HepG2 (cell line): Measurements from ENCODE around the gene IP6K3. TPM values are rescaled to one million over a fixed set of nuclear protein-coding genes. Genes with fewer than 3 reads are reported as not detected.

ENCODE experiments used
- ATAC-seq: fragments of 200-7000 bp; cut with Tn5 transposase; 3 replicates; pipeline ENCODE4 v1.9.1; 2020; ENCODE audit warnings: mild to moderate bottlenecking, moderate library complexity
- BruUV-seq: library from RNA; stranded (reverse); fragments of 400-500 nt; replicated peaks from 2 replicates; lab custom pipeline; 2021; lab: Mats Ljungman, UMichigan
- CTCF ChIA-PET: fragments of 300-600 bp; formaldehyde crosslinking; extraction: SDS; loops from one replicate; lab custom pipeline; 2021; ENCODE audit warnings: low total read pairs, inconsistent platforms, low intra/inter-chr PET ratio; lab: Yijun Ruan, JAX
- POLR2A ChIA-PET: fragments of 350-600 bp; sonication (Branson Sonifier 250); formaldehyde crosslinking; loops from one replicate; lab custom pipeline; 2020; ENCODE audit warnings: antibody characterized with exemption, inconsistent platforms; lab: Yijun Ruan, JAX
- DNase-seq: peaks from one replicate; pipeline ENCODE4 v3.0.0-alpha.2; 2015; ENCODE audit warnings: low spot score
- FAIRE-seq: peaks from 3 replicates; lab custom pipeline; 2011; peaks lifted over from hg19 to GRCh38; lab: Jason Lieb, UNC
- H2AFZ ChIP-seq: one replicate; pipeline ENCODE4 v1.6.1; 2011; ENCODE audit warnings: low read length, inconsistent platforms
- H3K27ac ChIP-seq: fragments of 300-600 bp; 3 replicates; pipeline ENCODE4 v1.8.0; 2011; ENCODE audit warnings: mixed run types, mild to moderate bottlenecking, mixed read lengths, low read length, inconsistent platforms; ENCODE audit not compliant: insufficient read depth; ENCODE audit errors: extremely low read length
- H3K27me3 ChIP-seq, 2 experiments: fragments of 200-600 bp in 1 of 2; 2 replicates in 1 of 2; 3 replicates in 1 of 2; pipeline versions ENCODE4 v1.6.0 to v1.8.0; 2011; ENCODE audit warnings: low read length in 2 of 2, mild to moderate bottlenecking in 2 of 2, moderate library complexity in 2 of 2, inconsistent platforms in 1 of 2; ENCODE audit not compliant: insufficient read depth in 2 of 2, control insufficient read depth in 1 of 2
- H3K36me3 ChIP-seq, 2 experiments: fragments of 200-600 bp in 1 of 2; replicated peaks in 1 of 2; 2 replicates in 1 of 2; 3 replicates in 1 of 2; pipeline versions ENCODE4 v1.5.1 to v1.8.0; 2011; ENCODE audit warnings: low read length in 2 of 2, inconsistent platforms in 1 of 2; ENCODE audit not compliant: insufficient read depth in 2 of 2, control insufficient read depth in 1 of 2
- H3K4me1 ChIP-seq: 2 replicates; pipeline ENCODE4 v1.5.1; 2012; ENCODE audit warnings: low read length, inconsistent platforms; ENCODE audit not compliant: insufficient read depth
- H3K4me2 ChIP-seq: 2 replicates; pipeline ENCODE4 v1.6.0; 2011; ENCODE audit warnings: low read depth, low read length, inconsistent platforms
- H3K4me3 ChIP-seq, 3 experiments: fragments of 200-600 bp in 1 of 3; sonication (generic), shearing (Covaris generic) in 1 of 3; replicated peaks in 1 of 3; 2 replicates each; pipeline ENCODE4 v1.5.1; 2011 to 2016; ENCODE audit warnings: low read length in 3 of 3, inconsistent platforms in 2 of 3, low read depth in 2 of 3, mild to moderate bottlenecking in 2 of 3, control low read depth in 1 of 3, mixed read lengths in 1 of 3; ENCODE audit not compliant: insufficient read depth in 1 of 3
- H3K79me2 ChIP-seq: one replicate; pipeline ENCODE4 v1.6.1; 2011; ENCODE audit warnings: low read length, inconsistent platforms; ENCODE audit not compliant: insufficient read depth
- H3K9ac ChIP-seq: 2 replicates; pipeline ENCODE4 v1.6.0; 2011; ENCODE audit warnings: mild to moderate bottlenecking, low read depth, low read length, inconsistent platforms; ENCODE audit not compliant: insufficient read depth
- H3K9me3 ChIP-seq: 2 replicates; pipeline ENCODE4 v1.5.1; 2012; ENCODE audit warnings: mild to moderate bottlenecking, low read length
- H4K20me1 ChIP-seq: 2 replicates; pipeline ENCODE4 v1.6.0; 2011; ENCODE audit warnings: inconsistent platforms, mild to moderate bottlenecking, low read length, moderate library complexity; ENCODE audit not compliant: insufficient read depth
- GABPA ChIP-seq, 2 experiments: IDR thresholded peaks; 2 replicates each; pipeline ENCODE4 v1.6.1; 2011 to 2016; ENCODE audit warnings: low read depth in 2 of 2, low read length in 1 of 2, missing biosample characterization in 1 of 2, missing genetic modification characterization in 1 of 2
- HDAC6 ChIP-seq: fragments of 200-600 bp; sonication (generic); IDR thresholded peaks from 2 replicates; pipeline ENCODE4 v1.7.0; 2017; ENCODE audit warnings: mild to moderate bottlenecking, antibody characterized with exemption, low read length, low read depth
- MYNN ChIP-seq: sonication (generic); formaldehyde crosslinking; IDR thresholded peaks from 2 replicates; pipeline ENCODE4 v1.4.0; 2020; ENCODE audit warnings: mild to moderate bottlenecking, low read depth, missing genetic modification reagents
- RERE ChIP-seq: IDR thresholded peaks from 2 replicates; pipeline ENCODE4 v1.6.1; 2016; ENCODE audit warnings: low read depth, missing genetic modification reagents, missing compliant biosample characterization
- RXRA ChIP-seq: sonication (generic); formaldehyde crosslinking; IDR thresholded peaks from 2 replicates; pipeline ENCODE4 v1.5.1; 2020; ENCODE audit warnings: missing genetic modification reagents
- SNAPC2 ChIP-seq: sonication (generic); formaldehyde crosslinking; IDR thresholded peaks from 2 replicates; pipeline ENCODE4 v1.8.1; 2022; ENCODE audit warnings: mild to moderate bottlenecking, missing genetic modification reagents
- TGIF2 ChIP-seq: IDR thresholded peaks from 2 replicates; pipeline ENCODE4 v1.6.1; 2016; ENCODE audit warnings: control low read depth, missing compliant biosample characterization
- ZFP36L1 ChIP-seq: sonication (generic); formaldehyde crosslinking; IDR thresholded peaks from 2 replicates; pipeline ENCODE4 v1.8.0; 2022; ENCODE audit warnings: mild to moderate bottlenecking, missing genetic modification reagents, moderate library complexity
- ZNF138 ChIP-seq: sonication (generic); formaldehyde crosslinking; IDR thresholded peaks from 2 replicates; pipeline ENCODE4 v1.5.0; 2020; ENCODE audit warnings: mild to moderate bottlenecking, low read depth, missing genetic modification reagents
- ZNF644 ChIP-seq: IDR thresholded peaks from 2 replicates; pipeline ENCODE4 v1.6.1; 2016; ENCODE audit warnings: low read depth
- ZNF766 ChIP-seq: sonication (generic); formaldehyde crosslinking; IDR thresholded peaks from 2 replicates; pipeline ENCODE4 v1.5.0; 2020; ENCODE audit warnings: missing genetic modification reagents, borderline replicate concordance
- ZNF891 ChIP-seq: sonication (generic); formaldehyde crosslinking; IDR thresholded peaks from 2 replicates; pipeline ENCODE4 v1.5.0; 2020; ENCODE audit warnings: mild to moderate bottlenecking, missing genetic modification reagents
- ZSCAN31 ChIP-seq: sonication (generic); formaldehyde crosslinking; IDR thresholded peaks from 2 replicates; pipeline ENCODE4 v1.5.0; 2020; ENCODE audit warnings: low read depth, mild to moderate bottlenecking, missing genetic modification reagents
- WGBS: methylation state at CpG from one replicate; pipeline ENCODE4 v1.1.6; 2017; ENCODE audit warnings: low lambda C conversion rate; 5-methylcytosine and 5-hydroxymethylcytosine counted together
- in situ Hi-C: cut with HindIII; loops from 2 replicates; pipeline ENCODE4 v1.10.0; 2017; ENCODE audit warnings: low pct_unique_long_range_greater_than_20kb; ENCODE audit not compliant: extremely low pct_ligation_motif_present
- intact Hi-C: fragments of 100-400 bp; cut with micrococcal nuclease; formaldehyde crosslinking; loops from one replicate; pipeline ENCODE4 v1.10.0; 2022; ENCODE audit not compliant: unreplicated experiment
- polyA plus RNA-seq, 8 experiments: library from polyadenylated mRNA; depleted of rRNA in 3 of 8; stranded (reverse) in 7 of 8; unstranded in 1 of 8; fragments of >200 nt; fragmentation: Illumina TruSeq in 4 of 8; extraction: Trizol in 4 of 8; gene quantifications; 2 replicates each; pipeline versions ENCODE4 v1.2.1 to v1.2.3, GENCODE V29; 2011 to 2016; ENCODE audit warnings: low read depth in 4 of 8, missing spikeins in 1 of 8, mixed read lengths in 1 of 8; ENCODE audit not compliant: insufficient read depth in 1 of 8
- total RNA-seq, 5 experiments: library from RNA; depleted of rRNA; stranded (reverse); fragments of >200 nt; fragmentation: Illumina TruSeq; extraction: Trizol; gene quantifications; 2 replicates each; pipeline ENCODE4 v1.2.3, GENCODE V29; 2016; ENCODE audit warnings: low read depth in 1 of 5

The IP6K3 gene
- total and polyA plus RNA-seq, 2 of the 13 experiments (the other 11 are each of a cell fraction or from before 2014, with no cell fraction given): 0.11 to 0.18 TPM

DNA sequence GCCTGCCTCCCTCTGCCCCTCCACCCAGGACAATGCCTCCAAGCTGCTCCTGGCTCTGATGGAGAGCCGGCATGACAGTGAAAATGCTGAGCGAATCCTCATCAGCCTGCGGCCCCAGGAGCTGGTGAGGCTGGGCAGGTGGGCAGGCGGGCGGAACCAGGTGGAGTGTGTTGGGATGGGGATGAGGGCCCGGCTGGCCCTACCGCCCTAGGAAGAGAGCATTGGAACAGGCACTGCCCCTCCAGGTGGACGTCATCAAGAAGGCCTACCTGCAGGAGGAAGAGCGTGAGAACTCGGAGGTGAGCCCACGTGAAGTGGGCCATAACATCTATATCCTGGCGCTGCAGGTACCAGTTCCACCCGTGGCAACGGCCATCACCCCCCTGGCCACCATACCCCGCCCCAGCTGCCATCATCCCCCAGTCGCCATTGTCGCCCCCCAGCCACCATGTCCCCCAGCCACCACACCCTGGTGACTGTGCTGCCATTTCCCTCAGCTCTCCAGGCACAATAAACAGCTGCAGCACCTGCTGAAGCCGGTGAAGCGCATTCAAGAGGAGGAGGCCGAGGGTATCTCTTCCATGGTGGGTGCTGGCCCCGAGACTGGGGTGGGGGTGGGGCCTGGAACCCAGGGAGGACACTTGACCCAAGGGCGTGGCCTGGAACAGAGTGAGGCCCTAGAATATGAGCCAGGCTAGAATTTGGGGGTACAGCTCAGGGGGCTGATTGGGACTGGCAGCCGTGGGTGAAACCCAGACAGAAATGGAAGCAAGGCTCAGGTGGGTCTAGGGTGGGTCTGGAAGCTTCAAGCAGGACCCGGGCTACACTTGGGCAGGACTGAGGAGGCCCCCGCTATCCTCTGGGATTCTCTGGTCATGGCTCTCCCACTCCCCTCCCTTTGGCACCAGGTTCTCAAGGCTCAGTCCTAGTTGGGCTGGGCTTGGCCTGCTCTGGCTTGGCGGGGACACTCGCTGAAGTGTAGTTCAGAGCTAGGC, 59.4 kb downstream of the IP6K3 start:
- Histone ChIP-seq H3K4me1 (no peaks in the 10 kb centered on the region), H3K4me3 (no peak overlapping the region), H3K36me3 (peaks cover 12 to 38% of the 10 kb centered on the region in 2 experiments; a peak in 2 of 5 replicates), H3K27ac (no peak overlapping the region), H3K27me3 (no peaks in the 10 kb centered on the region), H2AFZ (no peak overlapping the region), H4K20me1 (no peaks in the 10 kb centered on the region; the same call in 1 of the 2 replicates), H3K79me2 (no peaks in the 10 kb centered on the region), H3K9me3 (no peaks in the 10 kb centered on the region), H3K9ac (no peak overlapping the region), H3K4me2 (no peak overlapping the region)
- TF ChIP-seq MYNN (CRISPR knock-in tag): no peak
- no peak for TF ChIP-seq HDAC6
- TF ChIP-seq ZNF138: no peak
- no peak for TF ChIP-seq SNAPC2 (CRISPR knock-in tag)
- TF ChIP-seq RXRA (CRISPR knock-in tag): no peak
- no peak for TF ChIP-seq ZNF766 (CRISPR knock-in tag)
- TF ChIP-seq ZSCAN31 (CRISPR knock-in tag): no peak
- no peak for TF ChIP-seq ZNF644 (CRISPR knock-in tag)
- TF ChIP-seq ZNF891 (CRISPR knock-in tag): no peak
- TF ChIP-seq ZFP36L1 (CRISPR knock-in tag): no peak
- TF ChIP-seq GABPA (IDR thresholded peaks at IDR 0.05; ENCODE audit: low read depth, low read length): no peak
- no peak for TF ChIP-seq GABPA (CRISPR knock-in tag; IDR thresholded peaks at IDR 0.05; ENCODE audit: low read depth)
- TF ChIP-seq RERE: no peak
- no peak for TF ChIP-seq TGIF2 (CRISPR knock-in tag)
- no TSS peak for BruUV-seq
- ChIA-PET POLR2A (no interaction called here), CTCF (no interaction called here)
- in situ Hi-C loops: no loop called here
- WGBS: 94% methylated on average over 27 of the region's 27 CpGs
- ATAC-seq (no peak), FAIRE-seq (no peak), DNase-seq (no peak)
- intact Hi-C loops: no loop called here
